ENCODE measurements around the gene TSFM. TPM values are rescaled to one million over a fixed set of nuclear protein-coding genes. Genes with fewer than 3 reads are reported as not detected.
A peak's percentile ranks its signal among the peaks of the same experiment; 100 is the strongest.

The TSFM gene
- total RNA-seq, 4 donors from 2014 or later = 37.6 to 47.5 (median 40.1) TPM

DNA sequence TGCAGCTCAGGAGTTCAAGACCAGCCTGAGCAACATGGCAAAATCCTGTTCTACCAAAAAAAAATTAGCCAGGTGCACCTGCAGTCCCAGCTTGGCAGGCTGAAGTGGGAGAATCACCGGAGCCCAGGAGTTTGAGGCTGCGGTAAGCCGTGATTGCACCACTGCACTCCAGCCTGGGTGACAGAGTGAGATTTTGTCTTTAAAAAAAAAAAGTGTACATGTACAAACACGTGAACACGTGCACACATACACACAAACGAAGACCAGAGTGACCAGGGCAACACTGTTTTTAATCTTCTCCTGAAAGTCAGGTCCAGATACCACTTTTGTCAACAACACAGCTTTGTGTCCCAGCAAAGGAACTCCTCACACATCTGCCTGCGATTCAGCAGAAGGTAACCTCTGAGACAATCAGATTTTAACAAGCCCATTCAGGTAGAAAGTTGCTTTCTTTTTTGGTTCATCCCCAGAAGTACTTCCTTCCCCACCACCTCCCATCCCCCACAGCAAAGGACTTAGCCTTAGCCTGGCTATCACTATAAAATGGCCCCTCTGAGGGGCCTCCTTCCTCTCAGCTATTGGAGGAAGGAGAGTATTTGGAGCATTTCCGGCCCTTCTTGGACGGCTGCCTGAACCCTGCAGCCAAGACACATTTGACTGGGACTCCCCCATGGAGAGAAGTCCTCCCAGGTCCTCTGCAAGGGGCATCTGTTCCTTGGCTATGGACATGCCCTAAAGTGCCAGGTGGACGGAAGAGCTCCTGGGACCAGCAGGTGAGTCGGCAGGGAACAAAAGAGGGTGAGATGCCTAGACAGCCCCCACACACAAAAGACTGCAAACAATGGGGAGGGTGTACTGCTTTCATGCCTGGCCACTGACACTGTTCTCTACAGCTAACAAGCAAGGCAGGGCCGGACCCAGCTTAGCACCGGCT lies 54.1 kb downstream of the TSFM start:
- in situ Hi-C loops (cut with MboI; ENCODE audit: low sequenced_read_pairs in 4 of 4) (no loop called here), intact Hi-C loops (cut with DNase I; ENCODE audit: low total_unique reads) (no loop called here)
- Histone ChIP-seq H3K4me1 (peaks cover 98 to 100% of the 10 kb centered on the region in 2 donors), H3K4me3 (peak overlapping the region; percentile 21 to 34 (median 24)), H3K27ac (peak overlapping the region; percentile 93 to 99 (median 98)), H3K27me3 (no peaks in the 10 kb centered on the region), H3K36me3 (no peaks in the 10 kb centered on the region), H3K9me3 (no peaks in the 10 kb centered on the region)
- TF ChIP-seq, protein P1, sequence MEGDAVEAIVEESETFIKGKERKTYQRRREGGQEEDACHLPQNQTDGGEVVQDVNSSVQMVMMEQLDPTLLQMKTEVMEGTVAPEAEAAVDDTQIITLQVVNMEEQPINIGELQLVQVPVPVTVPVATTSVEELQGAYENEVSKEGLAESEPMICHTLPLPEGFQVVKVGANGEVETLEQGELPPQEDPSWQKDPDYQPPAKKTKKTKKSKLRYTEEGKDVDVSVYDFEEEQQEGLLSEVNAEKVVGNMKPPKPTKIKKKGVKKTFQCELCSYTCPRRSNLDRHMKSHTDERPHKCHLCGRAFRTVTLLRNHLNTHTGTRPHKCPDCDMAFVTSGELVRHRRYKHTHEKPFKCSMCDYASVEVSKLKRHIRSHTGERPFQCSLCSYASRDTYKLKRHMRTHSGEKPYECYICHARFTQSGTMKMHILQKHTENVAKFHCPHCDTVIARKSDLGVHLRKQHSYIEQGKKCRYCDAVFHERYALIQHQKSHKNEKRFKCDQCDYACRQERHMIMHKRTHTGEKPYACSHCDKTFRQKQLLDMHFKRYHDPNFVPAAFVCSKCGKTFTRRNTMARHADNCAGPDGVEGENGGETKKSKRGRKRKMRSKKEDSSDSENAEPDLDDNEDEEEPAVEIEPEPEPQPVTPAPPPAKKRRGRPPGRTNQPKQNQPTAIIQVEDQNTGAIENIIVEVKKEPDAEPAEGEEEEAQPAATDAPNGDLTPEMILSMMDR (IDR thresholded peaks at IDR 0.05 in 4 of 5, conservative IDR thresholded peaks at IDR 0.05 in 1 of 5) = no peak
- TF ChIP-seq POLR2A (IDR thresholded peaks at IDR 0.05) = no peak
- DNase-seq (peak in 1 of 2 donors; percentile 58), ATAC-seq (peak; percentile 13 to 14)

DNA sequence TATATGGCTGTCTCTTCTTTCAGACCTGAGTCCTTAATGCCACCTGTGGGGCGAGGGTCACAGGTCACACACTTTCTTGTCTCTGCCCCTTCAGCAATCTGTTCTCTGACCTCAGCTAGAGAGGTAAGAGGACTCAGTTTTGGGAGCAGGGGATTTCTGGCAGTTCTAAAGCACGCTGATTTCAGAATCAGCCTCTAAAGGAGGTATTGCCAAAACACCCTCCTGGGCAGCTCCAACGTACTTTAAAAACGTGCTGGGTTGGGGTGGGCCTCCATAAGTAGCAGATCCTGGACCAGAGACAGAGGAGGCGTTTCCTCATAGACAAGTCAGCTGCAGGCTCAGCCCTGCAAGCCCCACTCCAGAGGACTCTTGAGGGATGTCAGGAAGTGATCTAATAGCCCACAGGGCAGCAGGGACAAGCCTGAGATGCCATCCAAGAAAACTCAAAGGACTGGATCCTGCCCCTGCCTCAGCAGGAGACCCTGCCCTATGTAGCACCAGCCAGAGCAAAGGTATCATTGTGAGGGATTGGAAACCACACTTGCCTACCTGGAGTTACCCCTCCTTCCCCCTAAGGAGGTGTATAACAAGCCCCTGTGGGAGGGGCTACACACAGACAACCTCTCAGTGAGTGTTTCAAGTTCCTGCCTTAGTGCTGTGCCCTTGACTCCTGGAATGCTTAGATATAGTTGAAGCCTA lies 55.4 kb downstream of the TSFM start:
- peak in 1 of 2 donors; percentile 55 for DNase-seq
- Histone ChIP-seq H3K27ac (peak overlapping the region; percentile 93 to 99 (median 98)), H3K4me1 (peaks cover 100% of the 10 kb centered on the region in 2 donors), H3K36me3 (no peaks in the 10 kb centered on the region), H3K4me3 (peak overlapping the region in 3 of 4 donors; percentile 21 to 34 (median 24)), H3K9me3 (no peaks in the 10 kb centered on the region), H3K27me3 (no peaks in the 10 kb centered on the region)
- in situ Hi-C loops (cut with MboI; ENCODE audit: low sequenced_read_pairs in 4 of 4) = no loop called here
- intact Hi-C loops (cut with DNase I; ENCODE audit: low total_unique reads) = no loop called here
- peak; percentile 8 to 18 for ATAC-seq
- TF ChIP-seq, protein P1 (IDR thresholded peaks at IDR 0.05 in 4 of 5, conservative IDR thresholded peaks at IDR 0.05 in 1 of 5) = no peak
- no peak for TF ChIP-seq POLR2A (IDR thresholded peaks at IDR 0.05)

DNA sequence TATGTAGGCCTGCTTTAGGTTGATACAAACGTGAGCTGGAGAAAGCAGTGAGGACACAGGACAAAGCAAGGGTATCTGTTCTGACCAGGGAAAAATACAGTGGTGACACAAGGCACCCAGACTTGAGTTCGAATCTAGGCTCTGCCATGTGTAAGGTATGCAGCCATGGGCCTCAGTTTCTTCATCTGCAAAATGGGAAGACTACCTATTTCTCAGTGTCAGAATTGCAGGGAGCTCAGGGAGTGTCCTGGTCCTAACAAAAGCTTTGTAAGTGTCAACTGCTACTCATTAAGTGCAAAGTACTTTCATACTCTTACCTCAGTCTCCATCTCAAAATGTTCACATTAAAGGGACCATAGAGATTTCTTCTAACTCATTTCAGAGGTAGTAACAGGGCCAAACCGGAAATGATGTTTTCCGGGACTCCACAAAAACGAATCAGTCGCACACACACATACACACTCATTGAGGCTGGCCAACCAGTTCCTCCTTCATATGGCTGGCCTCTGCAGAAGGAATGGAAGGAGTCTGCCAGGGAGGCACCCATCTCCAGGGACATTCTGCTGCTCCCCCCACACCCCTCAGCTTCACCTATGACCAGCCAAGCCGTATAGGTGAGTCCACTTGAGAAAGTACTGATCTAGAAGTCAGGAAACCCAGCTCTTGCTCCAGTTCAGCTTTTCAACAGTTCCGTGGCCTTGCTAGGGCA lies 56.2 kb downstream of the TSFM start:
- Histone ChIP-seq H3K27me3 (no peaks in the 10 kb centered on the region), H3K36me3 (no peaks in the 10 kb centered on the region), H3K4me1 (peaks cover 100% of the 10 kb centered on the region in 2 donors), H3K27ac (peak overlapping the region; percentile 93 to 99 (median 98)), H3K4me3 (peak overlapping the region in 3 of 4 donors; percentile 24 to 97 (median 34)), H3K9me3 (no peaks in the 10 kb centered on the region)
- ATAC-seq = no peak
- no peak for DNase-seq
- TF ChIP-seq, protein P1 (IDR thresholded peaks at IDR 0.05 in 4 of 5, conservative IDR thresholded peaks at IDR 0.05 in 1 of 5) = no peak
- no peak for TF ChIP-seq POLR2A (IDR thresholded peaks at IDR 0.05)
- intact Hi-C loops (cut with DNase I; ENCODE audit: low total_unique reads) (no loop called here), in situ Hi-C loops (cut with MboI; ENCODE audit: low sequenced_read_pairs in 4 of 4) (no loop called here)

DNA sequence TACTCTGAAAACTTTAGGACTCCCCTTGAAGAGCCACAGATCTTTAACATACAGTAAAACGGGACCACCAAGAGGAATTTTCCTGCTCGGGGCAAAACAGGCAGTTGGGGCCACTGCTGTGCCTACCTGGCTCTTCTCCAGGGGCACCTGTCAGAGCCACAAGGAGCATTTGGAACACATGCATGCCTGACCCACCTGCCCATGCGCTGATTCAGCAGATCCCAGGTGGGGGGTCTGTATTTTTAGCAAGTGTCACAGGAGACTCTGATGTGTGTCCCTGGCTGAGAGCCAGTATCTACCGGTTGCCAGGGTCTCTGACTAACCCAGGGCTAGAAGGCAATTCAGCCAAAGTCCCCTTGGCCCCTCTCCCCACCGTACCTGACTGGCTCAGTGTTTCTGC lies 57.4 kb downstream of the TSFM start:
- peak; percentile 19 for ATAC-seq
- TF ChIP-seq, protein P1 (IDR thresholded peaks at IDR 0.05 in 4 of 5, conservative IDR thresholded peaks at IDR 0.05 in 1 of 5) = no peak
- no peak for TF ChIP-seq POLR2A (IDR thresholded peaks at IDR 0.05)
- intact Hi-C loops (cut with DNase I; ENCODE audit: low total_unique reads) (no loop called here), in situ Hi-C loops (cut with MboI; ENCODE audit: low sequenced_read_pairs in 4 of 4) (no loop called here)
- Histone ChIP-seq H3K4me1 (peaks cover 95 to 97% of the 10 kb centered on the region in 2 donors), H3K27me3 (no peaks in the 10 kb centered on the region), H3K27ac (peak overlapping the region; percentile 93 to 99 (median 98)), H3K9me3 (no peaks in the 10 kb centered on the region), H3K4me3 (peak overlapping the region; percentile 2 to 97 (median 22)), H3K36me3 (no peaks in the 10 kb centered on the region)
- DNase-seq = peak; percentile 54 to 87
